GM21529 (cell line): ENCODE data around the gene CCDC102A.
"Not testable (repeated sequence)": the region's sequence is repeated elsewhere in the genome, so short reads cannot be mapped to it uniquely, and the experiment has no call there.

Experiments
- ATAC-seq: cut with Tn5 transposase; IDR thresholded peaks from one replicate; pipeline ENCODE4 v1.9.1; 2021; ENCODE audit not compliant: unreplicated experiment

Gene CCDC102A

DNA sequence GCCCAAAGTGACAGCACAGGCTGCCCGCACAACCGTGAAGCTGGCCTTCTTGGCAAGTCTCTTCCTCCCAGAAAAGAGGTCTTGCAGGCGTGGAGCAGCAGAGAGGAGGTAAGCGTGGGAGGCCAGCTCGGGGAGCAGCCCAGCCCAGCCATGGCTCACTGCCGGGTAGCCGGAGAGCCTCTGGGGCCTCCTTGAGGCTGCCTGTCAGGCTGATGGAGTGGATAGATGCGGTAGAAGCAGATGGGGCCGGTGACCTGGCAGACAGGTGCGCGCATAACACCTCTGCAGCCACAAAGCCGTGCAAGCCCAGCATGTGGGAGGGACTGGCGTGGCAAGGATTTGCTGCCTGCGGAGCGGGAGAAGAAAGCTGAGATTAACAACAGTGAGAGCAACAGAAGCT, 33.0 kb downstream of the CCDC102A start:
- no peak for ATAC-seq

DNA sequence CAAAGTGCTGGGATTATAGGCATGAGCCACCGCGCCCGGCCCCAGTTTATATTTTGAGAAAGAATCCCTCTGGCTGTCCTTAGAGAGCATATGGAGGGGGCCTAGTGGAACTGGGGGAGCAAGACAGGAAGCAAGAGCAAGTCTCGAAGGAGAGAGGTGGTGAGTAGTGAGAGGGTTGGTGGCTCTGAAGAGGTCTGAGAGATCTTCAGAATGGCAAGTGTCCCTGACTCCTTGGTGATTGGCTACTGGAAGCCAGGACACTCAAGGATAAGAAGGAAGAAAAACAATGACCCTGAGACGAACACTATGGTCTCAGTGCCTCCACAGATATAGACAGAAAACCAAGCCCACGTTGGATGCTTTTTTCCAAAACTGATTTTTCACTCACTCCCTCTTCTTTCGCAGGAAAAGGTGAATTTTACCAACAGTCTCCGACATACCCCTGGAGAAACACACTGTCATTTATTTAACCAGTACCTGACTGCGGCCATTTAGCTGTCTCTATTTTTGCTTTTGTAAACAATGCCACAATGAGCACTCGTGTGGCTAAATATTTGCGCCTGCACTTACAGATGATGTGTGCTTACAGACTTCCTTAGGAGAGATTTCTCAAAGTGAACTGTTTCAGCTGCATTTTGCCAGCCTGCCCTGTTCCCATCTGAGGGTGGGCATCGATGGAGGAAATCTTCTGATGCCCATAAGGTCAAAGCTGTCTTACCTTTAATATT, 34.2 kb downstream of the CCDC102A start:
- no peak for ATAC-seq

DNA sequence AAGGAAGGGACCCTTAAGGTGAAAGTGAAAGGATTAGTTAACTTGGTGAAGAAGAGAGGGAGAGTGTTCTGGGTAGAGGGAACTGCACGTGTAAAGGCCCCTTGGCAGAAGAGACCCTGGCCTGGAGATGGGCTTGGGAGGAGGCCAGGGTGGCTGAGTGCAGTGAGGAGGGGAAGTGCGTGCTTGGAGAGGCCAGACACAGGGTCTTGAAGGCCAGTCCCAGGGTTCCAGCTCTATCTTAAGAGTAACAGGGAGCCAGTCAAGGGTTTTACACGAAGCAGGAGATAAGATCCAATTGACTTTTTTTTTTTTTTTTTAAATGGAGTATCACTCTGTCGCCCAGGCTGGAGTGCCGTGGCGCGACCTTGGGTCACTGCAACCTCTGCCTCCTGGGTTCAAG, 34.9 kb downstream of the CCDC102A start:
- no peak for ATAC-seq

DNA sequence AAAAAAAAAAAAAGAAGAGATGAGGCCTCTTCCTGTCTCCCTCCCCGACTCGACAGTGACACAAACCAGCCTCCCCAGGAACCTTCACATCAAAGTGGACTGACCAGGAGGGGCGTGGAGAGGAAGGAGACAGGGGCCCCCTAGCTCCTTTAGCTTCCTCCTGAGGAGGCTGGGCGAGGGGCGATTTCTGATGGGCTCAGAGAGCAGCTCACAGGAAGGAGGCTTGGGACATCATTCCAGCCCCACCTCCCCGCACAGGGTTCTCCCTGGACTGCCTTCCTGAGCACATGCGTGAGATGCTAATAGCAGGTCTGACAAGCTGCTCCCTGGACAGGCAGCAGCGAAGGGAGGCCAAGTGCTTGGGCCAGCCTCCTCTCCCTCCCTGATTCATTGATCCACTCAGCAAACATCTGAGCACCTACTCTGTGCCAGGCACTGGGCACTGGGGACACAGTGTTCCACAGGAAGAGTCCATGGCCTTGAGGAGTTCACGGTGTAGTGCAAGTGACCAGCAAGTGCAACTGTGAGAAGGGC, 35.7 kb downstream of the CCDC102A start:
- no peak for ATAC-seq

DNA sequence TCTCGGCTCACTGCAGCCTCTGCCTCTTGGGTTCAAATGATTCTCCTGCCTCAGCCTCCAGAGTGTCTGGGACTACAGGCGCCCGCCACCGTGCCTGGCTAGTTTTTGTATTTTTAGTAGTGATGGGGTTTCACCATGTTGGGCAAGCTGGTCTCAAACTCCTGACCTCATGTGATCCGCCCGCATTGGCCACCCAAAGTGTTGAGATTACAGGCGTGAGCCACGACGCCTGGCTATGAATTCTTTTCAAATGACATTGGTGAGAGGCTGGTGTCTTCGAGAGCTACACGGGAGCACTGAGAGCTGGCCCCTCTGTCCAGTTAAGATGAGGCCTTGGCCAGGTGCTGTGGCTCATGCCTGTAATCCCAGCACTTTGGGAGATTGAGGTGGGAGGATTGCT, 36.4 kb downstream of the CCDC102A start:
- ATAC-seq: not testable (repeated sequence)

DNA sequence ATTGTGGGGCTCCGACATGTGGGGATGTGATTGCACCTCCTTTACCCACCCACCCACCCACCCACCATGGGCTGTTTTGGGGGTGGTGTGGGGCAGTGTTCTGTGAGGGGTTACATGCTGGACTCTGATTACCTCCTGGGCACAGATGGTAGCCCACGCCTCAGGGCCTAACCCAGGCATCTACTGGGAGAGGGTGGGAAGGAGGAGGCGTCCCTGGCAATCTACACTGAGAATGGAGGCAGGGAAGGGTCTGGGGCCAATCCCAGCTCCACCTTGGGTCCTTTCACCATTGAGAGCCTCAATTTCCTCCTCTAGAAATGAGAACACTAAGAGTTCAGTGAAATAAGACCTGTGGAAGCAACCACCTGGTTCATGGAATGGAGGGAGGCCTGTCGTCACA, 38.3 kb downstream of the CCDC102A start:
- ATAC-seq: no peak

DNA sequence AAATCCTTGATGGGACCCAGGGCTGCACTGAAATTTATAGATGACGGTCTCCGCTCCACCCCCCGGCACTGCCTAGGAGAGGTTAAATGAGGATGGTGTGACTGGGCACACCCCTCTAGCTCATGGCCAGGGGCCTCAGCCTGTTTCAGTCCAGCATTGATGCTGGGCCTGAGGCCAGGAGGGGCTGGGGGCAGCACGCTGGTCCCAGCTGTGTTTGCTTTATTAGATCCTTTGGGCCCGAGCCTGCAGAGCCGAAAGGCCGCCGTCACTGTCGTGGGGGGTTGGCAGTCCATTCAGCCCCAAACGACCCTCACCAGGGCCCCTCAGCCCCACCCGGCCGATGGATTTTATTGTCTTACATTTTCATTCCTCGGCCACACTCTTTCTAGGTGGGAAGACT, 39.2 kb downstream of the CCDC102A start:
- no peak for ATAC-seq

DNA sequence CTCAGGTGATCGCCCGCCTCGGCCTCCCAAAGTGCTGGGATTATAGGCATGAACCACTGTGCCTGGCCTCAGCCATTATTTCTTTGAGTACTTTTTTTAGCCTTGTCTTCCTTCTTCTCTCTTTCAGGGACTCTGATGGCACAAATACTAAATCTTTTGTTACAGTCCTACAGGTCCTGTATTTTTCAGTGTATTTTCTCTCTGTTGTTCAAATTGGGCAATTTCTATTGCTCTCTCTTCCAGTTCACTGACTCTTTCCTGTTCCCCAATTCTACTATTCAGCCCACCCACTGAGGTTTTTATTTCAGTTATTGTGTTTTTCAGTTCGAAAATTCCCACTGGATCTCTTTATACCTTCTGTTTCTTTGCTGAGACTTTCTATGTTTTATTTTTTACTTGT, 42.6 kb downstream of the CCDC102A start:
- ATAC-seq: no peak

DNA sequence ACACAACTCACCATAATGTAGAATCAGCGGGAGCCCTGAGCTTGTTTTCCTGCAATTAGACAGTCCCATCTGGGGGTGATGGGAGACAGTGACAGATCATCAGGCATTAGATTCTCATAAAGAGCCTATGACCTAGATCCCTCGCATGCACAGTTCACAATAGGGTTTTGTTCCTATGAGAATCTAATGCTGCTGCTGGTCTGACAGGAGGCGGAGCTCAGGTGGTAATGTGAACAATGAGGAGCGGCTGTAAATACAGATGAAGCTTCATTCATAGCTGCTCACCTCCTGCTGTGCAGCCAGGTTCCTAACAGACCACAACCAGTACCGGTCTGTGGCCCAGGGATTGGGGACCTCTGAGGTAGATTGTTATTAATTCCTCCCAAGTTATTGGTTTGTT, 47.1 kb downstream of the CCDC102A start:
- no peak for ATAC-seq

DNA sequence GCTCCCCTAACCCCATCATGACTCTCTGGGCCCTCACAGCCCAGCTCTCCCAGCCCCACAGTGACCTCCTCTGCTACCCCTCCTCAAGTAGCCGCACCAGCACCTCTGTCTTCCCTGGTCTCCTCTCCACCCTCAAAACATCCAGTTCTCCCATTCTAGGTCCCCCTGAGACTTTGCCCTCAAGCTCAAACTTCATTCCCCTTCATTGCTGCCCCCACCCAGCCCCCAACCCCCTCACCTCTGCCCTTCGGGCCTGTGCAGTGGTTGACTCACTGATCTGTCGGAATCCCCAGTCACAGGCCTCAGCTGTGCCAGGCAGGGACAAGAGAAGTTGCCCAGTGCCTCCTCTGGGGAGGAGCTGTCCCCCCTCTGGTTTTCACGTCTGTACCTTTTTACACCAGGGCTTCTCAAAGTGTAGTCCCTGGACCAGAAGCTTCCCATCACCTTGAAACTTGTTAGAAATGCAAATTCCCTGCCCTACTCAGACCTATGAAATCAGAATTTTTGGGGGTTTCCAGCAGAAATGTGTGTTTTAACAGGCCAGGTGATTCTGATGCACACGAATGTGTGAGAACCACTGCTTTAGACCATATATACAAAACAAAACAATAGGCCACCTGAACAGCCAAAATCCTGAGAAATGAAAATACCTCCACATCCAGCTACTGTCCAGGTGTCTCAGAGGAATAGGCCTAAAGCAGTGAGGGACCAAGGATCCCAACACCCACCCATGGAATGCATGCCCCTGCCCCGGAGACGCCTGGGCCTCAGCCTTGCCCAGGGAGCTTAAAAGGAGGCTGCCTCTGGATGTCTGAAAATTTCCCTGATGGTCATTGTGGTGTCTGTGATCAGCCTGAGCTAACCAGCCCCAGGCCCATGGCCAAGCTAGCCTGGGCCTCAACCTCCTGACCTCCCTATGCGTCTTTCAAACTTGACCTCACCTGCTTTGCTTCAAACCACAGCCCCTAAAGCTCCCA, 49.2 kb downstream of the CCDC102A start:
- ATAC-seq: no peak

DNA sequence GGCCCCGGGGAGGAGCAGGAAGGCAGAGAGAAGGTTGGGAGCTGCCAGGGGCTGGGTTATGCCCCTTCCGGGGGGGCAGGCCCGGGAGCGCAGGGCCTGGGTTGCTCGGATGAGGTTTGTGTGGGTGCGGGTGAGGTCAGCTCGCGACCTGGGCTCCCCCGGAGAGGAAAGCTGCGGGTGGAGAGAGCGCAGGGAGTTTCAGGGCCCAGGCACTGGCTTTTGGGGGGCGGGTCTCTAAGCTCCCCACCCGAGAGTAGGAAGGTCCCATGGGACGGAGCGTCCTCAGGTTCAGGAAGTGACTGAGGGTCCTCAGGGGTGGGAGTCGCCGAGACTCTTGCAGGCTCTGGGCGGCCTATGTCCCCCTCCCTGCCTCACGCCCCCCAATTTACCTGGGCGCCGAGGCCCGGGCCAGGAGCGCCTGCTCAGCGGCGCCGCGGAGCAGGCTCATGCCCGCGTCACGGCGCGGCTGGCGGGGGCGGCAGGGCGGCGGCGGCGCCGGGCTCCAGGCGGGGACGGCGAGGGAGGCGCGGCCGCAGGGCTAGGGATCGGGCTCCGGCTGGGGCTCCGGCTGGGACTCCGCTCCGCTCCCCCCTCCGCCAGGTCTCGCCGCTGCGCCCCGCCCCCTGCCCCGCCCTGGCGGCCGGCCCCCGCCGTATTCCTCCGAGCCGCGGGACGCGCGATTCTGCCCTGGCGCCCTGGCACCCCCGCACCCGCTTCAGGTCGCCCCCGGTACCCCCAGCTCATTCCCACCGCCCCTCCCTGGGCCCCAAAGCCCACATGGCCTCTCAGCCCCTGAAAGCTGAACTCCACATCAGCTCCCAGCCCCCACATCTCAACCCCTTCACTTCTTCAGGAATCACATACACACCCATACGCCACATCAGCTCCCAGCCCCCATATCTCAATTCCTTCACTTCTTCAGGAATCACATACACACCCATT, 50.2 kb downstream of the CCDC102A start, which contains the start of gene DOK4:
TSS of gene DOK4 (minus strand) at position 578 of the 942 bp plus-strand sequence. CDS start 6,986 bp downstream, outside the sequence.
- ATAC-seq: peak; percentile 86

DNA sequence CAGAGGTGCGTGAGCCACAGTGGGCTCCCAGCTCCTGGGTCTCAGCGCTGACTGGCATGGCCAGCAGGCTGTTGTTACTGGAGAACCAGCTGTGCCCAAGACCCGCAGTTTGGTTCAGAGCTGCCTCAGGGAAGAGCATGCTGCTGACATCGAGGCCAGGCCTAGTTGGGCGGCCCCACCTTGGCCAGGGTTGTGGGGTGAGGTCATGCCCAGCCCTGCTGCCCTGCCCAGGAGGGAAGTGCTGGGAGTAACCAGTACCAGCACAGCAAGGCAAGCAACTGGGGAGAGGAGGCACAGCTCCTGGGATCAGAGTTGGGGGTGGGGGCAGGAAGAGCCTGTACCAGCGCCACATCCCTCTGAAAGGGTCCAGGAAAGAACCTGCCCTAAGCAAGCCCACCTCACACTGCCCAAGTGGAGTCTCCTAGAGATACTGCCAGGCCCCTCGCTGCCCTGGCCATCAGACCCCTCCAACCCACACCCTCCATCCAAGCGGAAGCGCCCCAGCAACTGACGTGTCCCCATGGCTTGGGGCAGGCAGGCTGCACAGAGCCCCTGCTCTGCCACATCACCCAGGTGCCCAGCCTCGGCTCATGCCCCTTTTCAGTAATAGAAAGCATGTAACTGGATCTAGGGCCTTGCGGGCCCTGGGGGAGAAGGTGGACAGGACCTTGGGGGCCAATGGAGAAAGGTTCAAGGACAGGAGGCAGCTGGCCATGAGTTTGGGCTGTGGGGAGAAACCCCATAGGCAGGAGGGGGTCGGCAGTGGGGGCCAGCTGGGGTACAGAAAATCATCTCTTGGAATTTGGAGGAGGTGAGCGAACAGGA, 51.1 kb downstream of the CCDC102A start:
- no peak for ATAC-seq

DNA sequence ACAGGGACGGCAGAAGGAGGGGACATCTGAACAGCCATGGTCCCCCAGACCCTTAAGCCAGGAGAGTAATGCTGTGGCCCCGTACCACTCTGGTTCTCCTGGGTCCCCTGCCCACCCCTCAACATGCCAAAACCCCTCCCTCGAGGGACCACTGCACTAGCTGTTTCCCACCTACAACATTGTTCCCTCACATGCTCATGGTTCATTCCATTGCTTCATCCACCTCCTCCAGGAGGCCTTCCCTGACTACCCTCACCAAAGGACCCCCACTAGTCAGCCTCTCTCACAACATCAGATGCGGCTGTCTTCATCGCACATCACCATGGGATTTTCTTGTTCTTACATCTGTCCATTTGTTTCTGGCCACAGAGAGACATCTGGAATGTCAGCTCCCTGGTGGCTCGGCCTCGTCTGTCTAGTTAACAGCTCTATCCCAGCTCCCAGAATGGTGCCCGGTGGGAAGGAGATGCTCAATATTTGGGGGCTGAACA, 51.8 kb downstream of the CCDC102A start:
- no peak for ATAC-seq

DNA sequence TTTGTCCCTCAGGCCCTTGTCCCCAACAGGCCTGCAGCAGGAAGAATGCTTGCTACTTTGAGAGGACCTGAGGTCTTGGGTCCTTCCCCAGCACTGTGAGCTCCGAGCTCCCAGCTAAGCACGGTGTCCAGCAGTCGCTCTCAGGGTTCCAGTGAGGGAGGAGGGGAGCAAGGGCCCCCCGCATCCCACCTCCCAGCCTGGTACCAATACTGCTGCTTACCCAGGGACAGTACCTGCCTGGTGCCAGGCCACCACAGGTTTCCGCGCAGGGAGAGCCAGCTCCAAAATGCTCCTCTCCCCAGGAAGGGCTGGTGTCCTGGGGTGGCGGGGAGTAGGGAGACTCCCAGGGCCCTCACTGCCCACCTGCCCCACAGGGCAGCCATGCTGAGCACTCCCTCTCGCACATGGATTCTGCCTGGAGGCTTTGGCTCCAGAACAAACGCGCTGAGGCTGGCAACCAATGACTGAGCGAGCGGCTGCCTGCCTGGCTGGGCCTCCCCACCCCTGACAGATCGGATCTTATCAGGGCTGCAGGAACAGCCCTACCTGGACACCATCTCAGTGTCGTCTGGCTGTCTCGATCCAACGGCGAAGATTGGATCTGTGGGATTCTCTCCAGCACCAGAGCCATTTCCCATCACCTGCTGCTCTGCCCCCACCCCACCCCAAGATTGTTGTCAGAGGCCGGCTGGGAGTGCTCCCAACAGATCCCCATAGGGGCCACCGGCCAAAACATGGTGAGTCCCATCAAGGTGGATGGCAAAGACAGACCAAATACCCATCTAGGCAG, 52.5 kb downstream of the CCDC102A start:
- no peak for ATAC-seq

DNA sequence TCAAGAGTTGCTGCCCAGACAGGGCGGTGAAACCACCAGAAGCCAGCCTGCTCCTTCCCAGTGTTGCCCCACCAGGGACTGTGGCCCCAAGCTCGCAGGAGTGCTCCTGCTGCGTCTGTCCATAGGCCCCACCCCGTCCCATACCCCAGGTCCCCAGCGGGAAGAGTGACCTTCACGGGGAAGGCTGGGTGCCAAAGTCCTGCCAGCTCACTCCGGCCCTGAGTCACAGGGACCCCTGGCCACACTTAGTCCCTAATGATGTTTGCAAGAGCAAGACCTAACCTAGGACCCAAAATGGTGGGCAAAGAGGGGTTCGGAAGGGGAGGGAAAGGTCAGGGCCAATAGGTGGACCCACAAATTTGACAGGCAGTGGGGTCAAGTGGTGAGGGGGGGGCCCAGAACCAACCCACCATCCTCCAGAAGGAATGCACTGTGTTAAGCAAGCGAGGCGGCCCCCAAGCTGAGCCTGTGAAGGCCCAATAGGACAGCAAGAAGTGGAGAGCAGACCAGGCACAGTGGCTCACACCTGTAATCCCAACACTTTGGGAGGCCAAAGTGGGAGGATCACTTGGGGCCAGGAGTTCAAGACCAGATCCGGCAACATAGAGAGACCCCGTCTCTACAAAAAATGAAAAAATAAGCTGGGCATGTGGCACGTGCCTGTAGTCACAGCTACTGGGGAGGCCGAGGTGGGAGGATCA, 53.4 kb downstream of the CCDC102A start:
- ATAC-seq: no peak

DNA sequence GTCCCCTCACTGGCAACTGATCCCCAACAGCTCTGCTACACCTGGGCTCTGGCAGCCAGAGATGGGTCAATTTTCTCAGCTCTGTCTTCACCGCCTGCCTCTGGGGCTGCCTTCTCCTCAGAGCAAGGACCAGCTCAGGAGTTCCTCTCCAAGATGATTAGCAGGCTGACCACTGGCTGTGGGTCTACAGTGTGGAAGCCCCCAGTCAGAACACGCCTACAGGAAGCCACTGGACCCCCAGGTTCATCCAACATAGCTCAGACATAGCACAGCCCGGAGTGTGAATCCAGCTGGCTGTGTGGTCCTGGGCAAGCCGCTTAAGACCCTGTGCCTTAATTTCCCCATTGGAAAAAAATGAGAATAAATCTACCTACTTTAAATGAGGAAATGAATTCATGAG, 55.0 kb downstream of the CCDC102A start:
- no peak for ATAC-seq

DNA sequence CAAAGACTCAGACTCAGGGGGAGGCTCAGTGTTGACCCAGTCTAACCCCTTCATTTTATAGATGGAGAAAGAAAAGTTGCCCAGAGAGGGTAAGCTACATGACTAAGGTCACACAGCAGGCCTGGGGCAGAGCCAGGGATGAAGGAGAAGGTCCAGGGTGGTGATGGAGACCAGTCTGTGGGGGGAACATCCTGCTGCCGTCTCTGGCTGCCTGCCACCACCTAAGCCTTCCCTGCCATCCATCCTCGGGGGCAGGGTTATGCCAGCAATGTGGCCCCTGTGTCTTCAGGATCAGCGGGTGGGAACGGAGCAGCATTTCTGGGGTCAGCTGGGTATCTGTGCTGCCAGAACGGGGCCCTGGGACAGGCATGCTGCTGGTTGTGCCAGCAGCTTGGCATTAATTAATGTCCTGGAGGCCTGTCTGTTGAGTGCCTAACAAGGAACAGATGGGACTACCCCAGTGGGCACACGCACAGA, 55.6 kb downstream of the CCDC102A start:
- ATAC-seq: no peak
